GM21528 (cell line): ENCODE measurements around the gene MEGF10.
A peak's percentile ranks its signal among the peaks of the same experiment; 100 is the strongest.
"Not testable (repeated sequence)": the region's sequence is repeated elsewhere in the genome, so short reads cannot be mapped to it uniquely, and the experiment has no call there.

Experiments
- ATAC-seq: cut with Tn5 transposase; IDR thresholded peaks from one replicate; pipeline ENCODE4 v1.9.1; 2021; ENCODE audit warnings: mild to moderate bottlenecking, moderate library complexity; ENCODE audit not compliant: unreplicated experiment, low FRiP score

MEGF10 gene

GRCh38 chr5:127297348-127298035, 6.9 kb downstream of the MEGF10 start:
- no peak for ATAC-seq

DNA sequence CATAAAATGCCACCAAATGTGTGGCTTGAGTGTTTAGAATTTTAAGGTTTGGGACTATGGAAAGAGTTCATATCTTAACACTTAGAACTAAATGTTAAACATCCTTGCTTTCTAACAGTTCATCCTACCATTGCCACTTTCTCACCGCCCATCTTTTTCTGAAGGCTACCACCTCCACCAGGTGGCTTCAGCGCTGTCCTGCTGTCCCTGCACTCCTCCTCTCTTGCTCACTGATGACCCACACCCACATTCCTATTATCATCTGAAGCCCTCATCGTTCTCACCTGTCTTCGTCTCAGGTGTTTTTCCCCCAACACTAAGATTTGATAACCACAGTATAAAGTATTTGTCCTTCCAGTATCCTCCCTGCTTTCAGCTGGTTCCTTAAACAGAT, 7.4 kb downstream of the MEGF10 start:
- ATAC-seq = no peak

GRCh38 chr5:127298656-127299055, 8.1 kb downstream of the MEGF10 start:
- ATAC-seq = no peak

DNA sequence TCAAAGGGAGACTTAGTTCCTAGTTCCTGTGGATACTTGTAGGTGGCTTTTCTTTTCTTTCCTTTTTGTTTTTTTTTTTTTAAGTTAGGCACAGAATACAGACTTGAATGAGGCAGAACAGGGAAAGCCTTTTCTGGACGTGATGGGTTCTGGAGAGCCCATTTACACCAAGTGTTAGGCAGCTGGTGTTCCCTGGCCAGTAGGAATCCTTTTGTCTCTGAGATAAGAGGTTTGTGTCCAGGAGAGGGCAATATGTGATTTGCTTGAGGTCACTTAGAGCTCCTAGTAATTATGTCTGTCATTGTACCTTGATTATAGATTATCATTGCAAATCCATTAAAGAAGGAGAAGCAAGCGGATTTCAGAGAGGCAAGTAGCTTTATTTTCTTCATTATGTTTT, 9.1 kb downstream of the MEGF10 start:
- no peak for ATAC-seq

- no peak for ATAC-seq
These were observed 11.9 kb downstream of the MEGF10 start for GRCh38 chr5:127302509-127302908.

DNA sequence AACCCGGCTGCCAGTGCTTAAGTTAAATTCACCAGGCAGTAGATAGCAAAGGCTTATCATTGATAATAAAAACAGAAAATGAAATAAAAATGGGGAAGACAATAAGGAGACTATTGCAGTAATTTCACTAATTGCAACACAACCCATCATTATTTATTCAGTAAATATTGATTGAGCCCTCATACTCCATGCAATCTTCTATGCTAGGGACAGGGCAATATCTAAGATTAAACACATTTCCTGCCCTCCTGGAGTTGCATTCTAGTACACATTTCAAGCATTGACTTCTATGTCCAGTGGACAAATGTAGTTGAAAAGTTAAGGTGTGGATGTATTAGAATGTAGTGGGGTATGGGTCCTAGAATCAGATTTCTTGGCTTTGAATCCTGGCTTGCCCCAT, 12.8 kb downstream of the MEGF10 start:
- ATAC-seq = no peak

DNA sequence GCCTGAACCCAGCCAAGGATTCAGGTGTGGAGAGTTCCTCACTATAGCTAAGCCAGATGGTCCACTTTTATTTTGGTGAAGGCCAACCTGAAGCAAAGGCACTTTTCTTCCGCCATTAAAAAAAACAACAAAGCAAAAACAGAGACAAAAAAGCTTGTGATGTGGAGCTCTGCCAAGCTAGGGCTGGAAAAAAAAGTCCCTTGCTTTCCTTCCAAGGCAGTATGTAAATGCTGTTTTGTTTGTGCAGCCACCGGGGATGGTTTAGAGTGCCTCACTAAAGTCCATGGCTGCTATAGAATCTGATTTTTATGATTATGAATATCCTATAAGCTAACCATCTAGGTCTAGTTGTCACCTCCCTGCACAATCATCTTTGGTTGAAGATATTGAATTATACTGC, 14.9 kb downstream of the MEGF10 start:
- ATAC-seq = no peak

- ATAC-seq = no peak
These were observed 15.4 kb downstream of the MEGF10 start for GRCh38 chr5:127306036-127306435.

DNA sequence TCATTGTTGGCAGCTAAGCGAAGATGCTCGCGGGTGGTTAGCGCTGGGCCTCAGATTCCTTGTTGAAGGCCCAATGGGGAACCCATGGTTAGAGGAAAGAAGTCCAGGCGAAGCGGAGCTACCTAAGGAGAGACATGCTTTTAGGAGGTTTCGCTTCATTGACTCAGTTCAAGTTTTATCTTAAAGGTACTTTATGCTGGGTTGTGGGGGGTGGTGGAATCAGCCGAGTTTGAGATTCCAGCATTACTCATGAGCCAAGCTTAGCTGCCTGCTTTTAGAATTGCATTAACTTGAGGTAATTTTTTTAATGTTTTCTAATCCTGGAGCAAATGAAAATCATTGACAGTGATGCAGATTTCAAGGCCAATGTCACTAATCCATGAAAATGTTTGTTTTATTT, 16.1 kb downstream of the MEGF10 start:
- no peak for ATAC-seq

DNA sequence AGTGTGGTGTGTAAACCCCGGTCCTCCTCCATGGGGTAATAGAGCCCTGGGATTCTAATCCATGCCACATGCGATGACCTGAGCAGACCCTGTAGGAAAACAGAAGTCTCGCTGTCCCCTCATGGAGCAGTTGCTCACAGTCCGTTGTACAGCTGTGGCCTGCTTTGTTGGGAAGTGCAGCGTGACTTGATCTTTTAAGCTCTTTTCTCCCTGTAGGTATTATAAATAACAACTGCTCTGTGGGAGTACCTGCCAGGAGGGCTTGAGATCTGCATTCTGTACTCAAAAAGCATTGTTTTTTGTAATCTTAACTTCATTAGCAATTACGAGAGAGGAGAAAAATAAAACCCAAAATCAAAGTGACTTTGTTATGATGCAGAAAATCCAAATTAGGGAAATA, 17.3 kb downstream of the MEGF10 start:
- ATAC-seq = no peak

GRCh38 chr5:127308325-127308724, 17.7 kb downstream of the MEGF10 start:
- not testable (repeated sequence) for ATAC-seq

- ATAC-seq = no peak
These were observed 18.3 kb downstream of the MEGF10 start for GRCh38 chr5:127308945-127309344.

DNA sequence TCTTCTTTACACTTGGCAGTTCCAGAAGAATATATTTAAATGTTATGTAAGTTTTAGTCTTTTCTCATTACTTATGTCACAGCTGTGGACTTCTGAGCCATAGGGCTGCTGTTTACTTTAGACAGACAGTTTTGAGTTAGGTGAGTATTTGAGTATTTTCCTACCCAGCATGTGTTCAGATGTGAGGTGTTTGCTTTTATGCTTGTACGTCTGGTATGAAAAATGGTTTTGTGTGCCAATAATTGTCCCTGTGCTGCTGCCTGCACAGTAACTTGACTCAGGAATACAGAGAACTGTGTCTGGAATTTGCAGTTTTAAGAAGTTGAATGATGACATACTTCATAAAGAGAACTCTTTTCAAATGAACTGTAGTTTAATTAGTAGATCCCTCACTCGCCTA, 20.8 kb downstream of the MEGF10 start:
- no peak for ATAC-seq

DNA sequence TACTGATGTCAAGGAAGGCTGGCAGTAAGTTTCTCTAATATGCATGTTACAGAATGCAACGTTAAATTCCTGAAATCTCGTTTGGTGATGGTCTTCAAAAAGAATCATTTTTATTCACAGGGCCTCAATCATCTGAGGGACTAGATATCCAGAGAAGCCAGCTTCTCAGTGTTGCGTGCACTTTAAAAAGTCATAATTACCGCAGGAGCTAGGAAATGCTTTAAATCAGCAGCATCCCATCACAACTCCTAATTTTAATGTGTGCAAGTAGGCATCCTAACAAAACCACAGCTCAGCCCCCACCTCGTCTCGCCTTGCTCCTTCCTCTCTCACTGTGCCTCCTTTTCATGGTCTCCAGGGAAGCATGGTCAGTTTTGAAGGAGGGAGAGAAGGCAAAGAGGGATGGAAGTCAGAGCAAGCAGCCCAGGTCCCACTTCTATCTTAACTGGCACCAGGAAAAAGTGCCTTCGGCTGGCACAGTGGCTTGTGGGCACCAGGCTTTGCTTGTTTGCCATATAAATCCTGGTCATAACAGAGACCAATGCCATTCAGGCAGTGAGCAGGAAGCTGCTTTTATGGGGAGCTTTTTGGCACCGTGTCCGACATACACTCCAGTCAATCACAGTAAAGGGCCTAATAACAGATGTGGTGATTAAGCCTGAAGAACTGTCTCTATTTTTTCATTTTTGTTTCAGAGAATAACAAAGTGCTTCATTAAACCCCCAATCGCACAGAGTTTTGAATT, 21.4 kb downstream of the MEGF10 start:
- ATAC-seq = no peak

- no peak for ATAC-seq
These were observed 22.8 kb downstream of the MEGF10 start for GRCh38 chr5:127313379-127313778.

DNA sequence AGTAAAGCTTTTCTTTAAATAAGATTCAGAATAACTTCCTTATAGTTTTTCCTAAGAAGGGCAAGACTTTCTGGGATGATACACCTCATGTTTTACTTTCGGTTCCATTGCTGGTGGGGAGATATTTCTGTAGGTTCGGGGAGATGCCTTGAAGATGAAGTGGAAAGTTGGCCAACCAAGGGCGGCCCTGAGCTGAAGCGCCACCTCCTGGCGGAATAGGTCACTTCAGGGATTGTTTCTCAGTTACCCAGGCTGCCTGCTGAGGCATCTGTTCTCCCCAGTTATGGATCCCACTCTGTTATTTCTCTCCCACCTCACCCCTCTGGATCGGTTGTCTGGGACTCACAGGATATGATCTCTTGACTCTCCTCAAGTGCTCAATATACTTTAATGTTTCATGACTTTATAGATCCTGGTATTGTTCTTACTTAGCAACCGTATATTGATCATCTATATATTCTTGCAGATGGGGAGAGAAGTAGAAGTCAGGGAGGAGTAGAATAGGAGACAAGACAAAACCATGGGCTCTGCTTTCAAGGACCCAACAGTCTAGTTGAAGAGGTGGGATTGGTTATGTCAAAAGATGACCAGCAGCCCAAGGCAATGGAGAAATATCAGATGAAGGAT, 23.4 kb downstream of the MEGF10 start:
- peak; percentile 98 for ATAC-seq

DNA sequence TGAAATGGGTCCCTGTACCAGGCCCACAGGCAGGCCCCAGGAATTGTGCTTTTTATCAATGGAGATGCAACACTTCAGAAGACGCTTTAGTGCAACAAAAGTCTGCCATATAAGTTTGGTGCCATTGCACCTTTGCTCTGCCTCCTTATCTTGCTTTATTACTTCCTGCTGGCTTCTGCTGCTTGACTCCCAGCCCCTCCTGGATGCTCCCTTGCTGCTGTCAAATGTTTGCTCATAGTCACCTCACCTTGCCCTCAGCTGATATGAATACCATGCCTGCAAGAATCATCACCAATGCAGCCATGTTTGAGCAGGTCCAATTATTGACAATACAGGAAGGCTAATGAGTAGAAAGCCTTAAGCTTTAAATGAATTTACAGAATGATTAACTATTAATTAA, 25.4 kb downstream of the MEGF10 start:
- no peak for ATAC-seq

DNA sequence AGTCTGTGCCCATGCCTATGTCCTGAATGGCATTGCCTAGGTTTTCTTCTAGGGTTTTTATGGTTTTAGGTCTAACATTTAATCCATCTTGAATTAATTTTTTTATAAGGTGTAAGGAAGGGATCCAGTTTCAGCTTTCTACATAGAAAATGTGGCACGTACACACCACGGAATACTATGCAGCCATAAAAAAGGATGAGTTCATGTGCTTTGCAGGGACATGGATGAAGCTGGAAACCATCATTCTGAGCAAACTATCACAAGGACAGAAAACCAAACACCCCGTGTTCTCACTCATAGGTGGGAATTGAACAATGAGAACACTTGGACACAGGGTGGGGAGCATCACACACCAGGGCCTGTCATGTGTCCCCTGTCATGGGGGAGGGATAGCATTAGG, 26.8 kb downstream of the MEGF10 start:
- not testable (repeated sequence) for ATAC-seq

- peak; percentile 98 for ATAC-seq
These were observed 29.7 kb downstream of the MEGF10 start for GRCh38 chr5:127320032-127320965.

DNA sequence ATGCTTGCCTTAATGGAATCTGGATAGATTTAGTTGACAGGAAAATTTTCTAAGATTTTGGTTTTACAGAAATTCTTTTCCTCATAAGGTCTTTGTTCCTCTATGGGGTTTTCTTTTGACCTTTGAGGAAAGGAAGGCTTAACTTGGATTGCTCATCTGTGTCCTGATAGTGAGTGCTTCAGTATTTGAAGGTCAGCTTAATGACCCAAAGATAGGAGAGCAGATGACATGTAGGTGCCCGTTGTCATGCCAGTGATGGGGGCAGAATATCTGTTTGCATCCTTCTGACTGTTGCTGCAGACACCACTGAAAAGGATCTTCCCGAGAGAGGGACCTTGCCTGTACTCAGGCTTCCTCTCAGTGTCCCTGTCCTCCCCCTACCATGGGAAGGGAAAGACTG, 30.9 kb downstream of the MEGF10 start:
- ATAC-seq = no peak

DNA sequence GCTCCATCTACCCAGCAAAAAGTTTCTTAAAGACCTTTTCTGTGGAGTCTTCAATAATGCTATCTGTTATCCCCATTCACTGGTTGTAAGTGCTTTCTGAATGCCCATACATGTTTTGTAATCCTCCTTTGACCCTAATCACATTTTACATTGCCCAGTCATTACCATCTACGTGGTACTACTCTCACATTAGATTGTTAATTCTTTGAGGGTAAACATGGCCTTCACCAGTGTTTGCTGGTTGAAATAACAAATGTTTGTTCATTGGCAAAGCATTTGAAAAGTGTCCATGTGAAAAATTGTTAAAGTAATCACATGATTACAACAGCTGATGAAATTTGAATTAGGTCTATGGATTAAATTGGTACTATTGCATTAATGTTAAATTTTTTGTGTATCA, 31.8 kb downstream of the MEGF10 start:
- no peak for ATAC-seq
